GM23338 (cell line): ENCODE results near the gene MATCAP1. TPM values are rescaled to one million over a fixed set of nuclear protein-coding genes. Genes with fewer than 3 reads are reported as not detected.

Source experiments
- ATAC-seq: fragments of 200-7000 bp; cut with Tn5 transposase; 3 replicates; pipeline ENCODE4 v1.9.1; 2020
- DNase-seq: peaks from one replicate; pipeline ENCODE4 v3.0.0-alpha.2; 2015; ENCODE audit warnings: low spot score
- H2AFZ ChIP-seq: fragments of 200-600 bp; sonication (generic); 2 replicates; pipeline ENCODE4 v1.8.0; 2016; ENCODE audit warnings: antibody characterized with exemption, mild to moderate bottlenecking, moderate library complexity
- H3F3A ChIP-seq: fragments of 200-600 bp; sonication (generic); replicated peaks from 2 replicates; pipeline ENCODE4 v1.8.0; 2017; ENCODE audit warnings: antibody characterized with exemption, mixed run types, low read depth
- H3K27ac ChIP-seq: fragments of 200-600 bp; sonication (generic); 2 replicates; pipeline ENCODE4 v1.6.1; 2016; ENCODE audit warnings: low read depth
- H3K27me3 ChIP-seq: fragments of 200-600 bp; sonication (generic); 2 replicates; pipeline ENCODE4 v1.8.0; 2016; ENCODE audit warnings: mild to moderate bottlenecking, mixed run types, moderate library complexity; ENCODE audit not compliant: insufficient read depth
- H3K36me3 ChIP-seq: fragments of 200-600 bp; sonication (generic); 2 replicates; pipeline ENCODE4 v1.8.0; 2016; ENCODE audit warnings: mild to moderate bottlenecking; ENCODE audit not compliant: insufficient read depth
- H3K4me1 ChIP-seq: fragments of 200-600 bp; sonication (generic); 2 replicates; pipeline ENCODE4 v1.8.0; 2016; ENCODE audit warnings: mild to moderate bottlenecking, moderate library complexity; ENCODE audit not compliant: insufficient read depth
- H3K4me2 ChIP-seq: fragments of 200-600 bp; sonication (generic); 2 replicates; pipeline ENCODE4 v1.7.1; 2017; ENCODE audit warnings: mixed run types
- H3K4me3 ChIP-seq: fragments of 200-600 bp; sonication (generic); 2 replicates; pipeline ENCODE4 v1.6.1; 2016; ENCODE audit warnings: mixed run types
- H3K79me2 ChIP-seq: fragments of 200-600 bp; sonication (generic); replicated peaks from 2 replicates; pipeline ENCODE4 v1.8.0; 2017; ENCODE audit warnings: mild to moderate bottlenecking; ENCODE audit not compliant: insufficient read depth
- H3K9me2 ChIP-seq: fragments of 200-600 bp; sonication (generic); 2 replicates; pipeline ENCODE4 v1.8.0; 2017; ENCODE audit not compliant: insufficient read depth
- H4K20me1 ChIP-seq: fragments of 200-600 bp; sonication (generic); replicated peaks from 2 replicates; pipeline ENCODE4 v1.8.0; 2017; ENCODE audit warnings: mild to moderate bottlenecking; ENCODE audit not compliant: insufficient read depth
- H3K27ac Mint-ChIP-seq: 2 replicates; pipeline ENCODE4 v1.8.0; 2020; ENCODE audit warnings: inconsistent platforms, mild to moderate bottlenecking, moderate library complexity, mixed read lengths
- H3K27me3 Mint-ChIP-seq: 3 replicates; pipeline ENCODE4 v1.8.0; 2022; ENCODE audit warnings: low read depth, mild to moderate bottlenecking, moderate library complexity, mixed read lengths, inconsistent platforms; ENCODE audit not compliant: insufficient read depth, poor library complexity
- H3K36me3 Mint-ChIP-seq: 3 replicates; pipeline ENCODE4 v1.8.0; 2021; ENCODE audit warnings: low read depth, mild to moderate bottlenecking, inconsistent platforms, moderate library complexity, mixed read lengths
- H3K4me1 Mint-ChIP-seq: 3 replicates; pipeline ENCODE4 v1.8.0; 2020; ENCODE audit warnings: mild to moderate bottlenecking, inconsistent platforms, mixed read lengths
- H3K4me3 Mint-ChIP-seq: 3 replicates; pipeline ENCODE4 v1.8.0; 2021; ENCODE audit warnings: moderate library complexity, mild to moderate bottlenecking, inconsistent platforms, mixed read lengths
- H3K9me3 Mint-ChIP-seq: 3 replicates; pipeline ENCODE4 v1.8.0; 2020; ENCODE audit warnings: moderate library complexity, mild to moderate bottlenecking, inconsistent platforms, mixed read lengths
- CREB1 ChIP-seq: fragments of 250-450 bp; sonication (Bioruptor Pico); IDR thresholded peaks from 2 replicates; pipeline ENCODE4 v1.5.0; 2020; ENCODE audit warnings: low read depth, mild to moderate bottlenecking, moderate library complexity
- EZH2phosphoT487 ChIP-seq: fragments of 200-600 bp; sonication (generic); IDR thresholded peaks from one replicate; pipeline ENCODE4 v1.8.1; 2018; ENCODE audit warnings: antibody characterized with exemption; ENCODE audit not compliant: unreplicated experiment
- JUNB ChIP-seq: IDR thresholded peaks from one replicate; pipeline ENCODE4 v1.6.1; 2016; ENCODE audit warnings: antibody characterized with exemption; ENCODE audit not compliant: unreplicated experiment
- STAT1 ChIP-seq: IDR thresholded peaks from one replicate; pipeline ENCODE4 v1.6.1; 2016; ENCODE audit warnings: antibody characterized with exemption; ENCODE audit not compliant: unreplicated experiment
- ZNF114 ChIP-seq: fragments of 250-450 bp; sonication (Bioruptor Pico); IDR thresholded peaks from 2 replicates; pipeline ENCODE4 v1.5.0; 2020; ENCODE audit warnings: mild to moderate bottlenecking, moderate library complexity
- ZNF331 ChIP-seq: fragments of 250-450 bp; sonication (Bioruptor Pico); IDR thresholded peaks from 2 replicates; pipeline ENCODE4 v1.5.0; 2020; ENCODE audit warnings: low read depth, mild to moderate bottlenecking, moderate library complexity
- polyA plus RNA-seq: library from polyadenylated mRNA; unstranded; fragments of >200 nt; fragmentation: Nextera tagmentation; extraction: Ambion mirVana; gene quantifications from 2 replicates; pipeline ENCODE4 v1.2.1, GENCODE V29; 2016
- total RNA-seq: library from RNA; depleted of rRNA; stranded (reverse); fragments of >200 nt; shearing (Covaris generic); gene quantifications from 2 replicates; pipeline ENCODE4 v1.2.3, GENCODE V29; 2014
- TF ChIP-seq, protein P1 (sequence below): fragments of 250-450 bp; sonication (Bioruptor Pico); IDR thresholded peaks from 2 replicates; pipeline ENCODE4 v1.5.0; 2020; ENCODE audit warnings: mild to moderate bottlenecking, moderate library complexity
- TF ChIP-seq, protein P2 (sequence below), 2 experiments: fragments of 200-600 bp in 1 of 2; sonication (generic) in 1 of 2; conservative IDR thresholded peaks; 2 replicates each; pipeline versions ENCODE4 v1.5.1 to v1.6.1; 2016 to 2017; ENCODE audit warnings: antibody characterized with exemption in 2 of 2, low read depth in 2 of 2, mild to moderate bottlenecking in 2 of 2, moderate library complexity in 1 of 2
- TF ChIP-seq, protein P3 (sequence below): IDR thresholded peaks from 2 replicates; pipeline ENCODE4 v1.6.1; 2016; ENCODE audit warnings: antibody characterized with exemption

The MATCAP1 gene
- total and polyA plus RNA-seq, 2 experiments from 2014 or later: 9.5 to 22.7 TPM

- no peaks in the 10 kb centered on the region for H3K27me3 ChIP-seq
- H3K4me1 ChIP-seq: no peaks in the 10 kb centered on the region
- H3K36me3 ChIP-seq: no peaks in the 10 kb centered on the region
- H3K4me2 ChIP-seq: no peak overlapping the region
- ATAC-seq (peak; percentile 32), DNase-seq (no peak)
- Mint-ChIP-seq H3K27me3 (peaks cover 10% of the 10 kb centered on the region), H3K4me1 (peaks cover 5% of the 10 kb centered on the region; the same call in 2 of the 3 replicates), H3K27ac (no peak overlapping the region), H3K9me3 (no peaks in the 10 kb centered on the region), H3K36me3 (no peaks in the 10 kb centered on the region), H3K4me3 (no peak overlapping the region)
- no peak overlapping the region for H2AFZ ChIP-seq
- TF ChIP-seq ZNF114: no peak
- TF ChIP-seq, protein P1, sequence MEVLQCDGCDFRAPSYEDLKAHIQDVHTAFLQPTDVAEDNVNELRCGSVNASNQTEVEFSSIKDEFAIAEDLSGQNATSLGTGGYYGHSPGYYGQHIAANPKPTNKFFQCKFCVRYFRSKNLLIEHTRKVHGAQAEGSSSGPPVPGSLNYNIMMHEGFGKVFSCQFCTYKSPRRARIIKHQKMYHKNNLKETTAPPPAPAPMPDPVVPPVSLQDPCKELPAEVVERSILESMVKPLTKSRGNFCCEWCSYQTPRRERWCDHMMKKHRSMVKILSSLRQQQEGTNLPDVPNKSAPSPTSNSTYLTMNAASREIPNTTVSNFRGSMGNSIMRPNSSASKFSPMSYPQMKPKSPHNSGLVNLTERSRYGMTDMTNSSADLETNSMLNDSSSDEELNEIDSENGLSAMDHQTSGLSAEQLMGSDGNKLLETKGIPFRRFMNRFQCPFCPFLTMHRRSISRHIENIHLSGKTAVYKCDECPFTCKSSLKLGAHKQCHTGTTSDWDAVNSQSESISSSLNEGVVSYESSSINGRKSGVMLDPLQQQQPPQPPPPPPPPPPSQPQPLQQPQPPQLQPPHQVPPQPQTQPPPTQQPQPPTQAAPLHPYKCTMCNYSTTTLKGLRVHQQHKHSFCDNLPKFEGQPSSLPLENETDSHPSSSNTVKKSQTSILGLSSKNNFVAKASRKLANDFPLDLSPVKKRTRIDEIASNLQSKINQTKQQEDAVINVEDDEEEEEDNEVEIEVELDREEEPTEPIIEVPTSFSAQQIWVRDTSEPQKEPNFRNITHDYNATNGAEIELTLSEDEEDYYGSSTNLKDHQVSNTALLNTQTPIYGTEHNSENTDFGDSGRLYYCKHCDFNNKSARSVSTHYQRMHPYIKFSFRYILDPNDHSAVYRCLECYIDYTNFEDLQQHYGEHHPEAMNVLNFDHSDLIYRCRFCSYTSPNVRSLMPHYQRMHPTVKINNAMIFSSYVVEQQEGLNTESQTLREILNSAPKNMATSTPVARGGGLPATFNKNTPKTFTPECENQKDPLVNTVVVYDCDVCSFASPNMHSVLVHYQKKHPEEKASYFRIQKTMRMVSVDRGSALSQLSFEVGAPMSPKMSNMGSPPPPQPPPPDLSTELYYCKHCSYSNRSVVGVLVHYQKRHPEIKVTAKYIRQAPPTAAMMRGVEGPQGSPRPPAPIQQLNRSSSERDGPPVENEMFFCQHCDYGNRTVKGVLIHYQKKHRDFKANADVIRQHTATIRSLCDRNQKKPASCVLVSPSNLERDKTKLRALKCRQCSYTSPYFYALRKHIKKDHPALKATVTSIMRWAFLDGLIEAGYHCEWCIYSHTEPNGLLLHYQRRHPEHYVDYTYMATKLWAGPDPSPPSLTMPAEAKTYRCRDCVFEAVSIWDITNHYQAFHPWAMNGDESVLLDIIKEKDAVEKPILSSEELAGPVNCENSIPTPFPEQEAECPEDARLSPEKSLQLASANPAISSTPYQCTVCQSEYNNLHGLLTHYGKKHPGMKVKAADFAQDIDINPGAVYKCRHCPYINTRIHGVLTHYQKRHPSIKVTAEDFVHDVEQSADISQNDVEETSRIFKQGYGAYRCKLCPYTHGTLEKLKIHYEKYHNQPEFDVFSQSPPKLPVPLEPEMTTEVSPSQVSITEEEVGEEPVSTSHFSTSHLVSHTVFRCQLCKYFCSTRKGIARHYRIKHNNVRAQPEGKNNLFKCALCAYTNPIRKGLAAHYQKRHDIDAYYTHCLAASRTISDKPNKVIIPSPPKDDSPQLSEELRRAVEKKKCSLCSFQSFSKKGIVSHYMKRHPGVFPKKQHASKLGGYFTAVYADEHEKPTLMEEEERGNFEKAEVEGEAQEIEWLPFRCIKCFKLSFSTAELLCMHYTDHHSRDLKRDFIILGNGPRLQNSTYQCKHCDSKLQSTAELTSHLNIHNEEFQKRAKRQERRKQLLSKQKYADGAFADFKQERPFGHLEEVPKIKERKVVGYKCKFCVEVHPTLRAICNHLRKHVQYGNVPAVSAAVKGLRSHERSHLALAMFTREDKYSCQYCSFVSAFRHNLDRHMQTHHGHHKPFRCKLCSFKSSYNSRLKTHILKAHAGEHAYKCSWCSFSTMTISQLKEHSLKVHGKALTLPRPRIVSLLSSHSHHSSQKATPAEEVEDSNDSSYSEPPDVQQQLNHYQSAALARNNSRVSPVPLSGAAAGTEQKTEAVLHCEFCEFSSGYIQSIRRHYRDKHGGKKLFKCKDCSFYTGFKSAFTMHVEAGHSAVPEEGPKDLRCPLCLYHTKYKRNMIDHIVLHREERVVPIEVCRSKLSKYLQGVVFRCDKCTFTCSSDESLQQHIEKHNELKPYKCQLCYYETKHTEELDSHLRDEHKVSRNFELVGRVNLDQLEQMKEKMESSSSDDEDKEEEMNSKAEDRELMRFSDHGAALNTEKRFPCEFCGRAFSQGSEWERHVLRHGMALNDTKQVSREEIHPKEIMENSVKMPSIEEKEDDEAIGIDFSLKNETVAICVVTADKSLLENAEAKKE (CRISPR knock-in tag): no peak
- TF ChIP-seq STAT1: no peak
- TF ChIP-seq, protein P2, sequence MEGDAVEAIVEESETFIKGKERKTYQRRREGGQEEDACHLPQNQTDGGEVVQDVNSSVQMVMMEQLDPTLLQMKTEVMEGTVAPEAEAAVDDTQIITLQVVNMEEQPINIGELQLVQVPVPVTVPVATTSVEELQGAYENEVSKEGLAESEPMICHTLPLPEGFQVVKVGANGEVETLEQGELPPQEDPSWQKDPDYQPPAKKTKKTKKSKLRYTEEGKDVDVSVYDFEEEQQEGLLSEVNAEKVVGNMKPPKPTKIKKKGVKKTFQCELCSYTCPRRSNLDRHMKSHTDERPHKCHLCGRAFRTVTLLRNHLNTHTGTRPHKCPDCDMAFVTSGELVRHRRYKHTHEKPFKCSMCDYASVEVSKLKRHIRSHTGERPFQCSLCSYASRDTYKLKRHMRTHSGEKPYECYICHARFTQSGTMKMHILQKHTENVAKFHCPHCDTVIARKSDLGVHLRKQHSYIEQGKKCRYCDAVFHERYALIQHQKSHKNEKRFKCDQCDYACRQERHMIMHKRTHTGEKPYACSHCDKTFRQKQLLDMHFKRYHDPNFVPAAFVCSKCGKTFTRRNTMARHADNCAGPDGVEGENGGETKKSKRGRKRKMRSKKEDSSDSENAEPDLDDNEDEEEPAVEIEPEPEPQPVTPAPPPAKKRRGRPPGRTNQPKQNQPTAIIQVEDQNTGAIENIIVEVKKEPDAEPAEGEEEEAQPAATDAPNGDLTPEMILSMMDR (conservative IDR thresholded peaks at IDR 0.05; ENCODE audit: low read depth in 2 of 2): no peak
- no peak for TF ChIP-seq CREB1 (CRISPR knock-in tag)
- TF ChIP-seq EZH2phosphoT487: no peak
- TF ChIP-seq, protein P3, sequence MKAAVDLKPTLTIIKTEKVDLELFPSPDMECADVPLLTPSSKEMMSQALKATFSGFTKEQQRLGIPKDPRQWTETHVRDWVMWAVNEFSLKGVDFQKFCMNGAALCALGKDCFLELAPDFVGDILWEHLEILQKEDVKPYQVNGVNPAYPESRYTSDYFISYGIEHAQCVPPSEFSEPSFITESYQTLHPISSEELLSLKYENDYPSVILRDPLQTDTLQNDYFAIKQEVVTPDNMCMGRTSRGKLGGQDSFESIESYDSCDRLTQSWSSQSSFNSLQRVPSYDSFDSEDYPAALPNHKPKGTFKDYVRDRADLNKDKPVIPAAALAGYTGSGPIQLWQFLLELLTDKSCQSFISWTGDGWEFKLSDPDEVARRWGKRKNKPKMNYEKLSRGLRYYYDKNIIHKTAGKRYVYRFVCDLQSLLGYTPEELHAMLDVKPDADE: no peak
- no peak for TF ChIP-seq JUNB
- no peak for TF ChIP-seq ZNF331 (CRISPR knock-in tag)
- H4K20me1 ChIP-seq: no peaks in the 10 kb centered on the region; the same call in 1 of the 2 replicates
- H3K27ac ChIP-seq: no peak overlapping the region
- no peak overlapping the region for H3K4me3 ChIP-seq
- no peaks in the 10 kb centered on the region for H3K9me2 ChIP-seq
- H3F3A ChIP-seq: no peaks in the 10 kb centered on the region
- H3K79me2 ChIP-seq: no peaks in the 10 kb centered on the region
Measured at GRCh38 chr16:67206838-67207248, 23.1 kb upstream of the MATCAP1 start.
